ENCODE measurements around the gene TMEM89. TPM values are rescaled to one million over a fixed set of nuclear protein-coding genes. Genes with fewer than 3 reads are reported as not detected.

Gene TMEM89
- total and polyA plus RNA-seq, 2 of the 13 experiments (the other 11 are each of a cell fraction or from before 2014, with no cell fraction given) = 0.31 to 0.59 TPM

- no peak for TF ChIP-seq MAFK (conservative IDR thresholded peaks at IDR 0.05 in 1 of 2, IDR thresholded peaks at IDR 0.05 in 1 of 2; ENCODE audit: low read length in 2 of 2)
- TF ChIP-seq HNRNPLL (IDR thresholded peaks at IDR 0.05; ENCODE audit: low read depth, low read length, poor library complexity, severe bottlenecking) = peak; percentile 81
- peak; percentile 100 for TF ChIP-seq ZNF607 (CRISPR knock-in tag; IDR thresholded peaks at IDR 0.05; ENCODE audit: borderline replicate concordance)
- no peak for TF ChIP-seq DPF2 (CRISPR knock-in tag; IDR thresholded peaks at IDR 0.05; ENCODE audit: borderline replicate concordance, low read depth)
- TF ChIP-seq ZBTB49 (CRISPR knock-in tag; IDR thresholded peaks at IDR 0.05; ENCODE audit: borderline replicate concordance) = peak; percentile 100
- peak; percentile 100 for TF ChIP-seq ZNF792 (CRISPR knock-in tag; IDR thresholded peaks at IDR 0.05)
- TF ChIP-seq ZNF704 (CRISPR knock-in tag; IDR thresholded peaks at IDR 0.05; ENCODE audit: borderline replicate concordance) = peak; percentile 100
- peak; percentile 94 for TF ChIP-seq ZNF121 (CRISPR knock-in tag; IDR thresholded peaks at IDR 0.05)
- TF ChIP-seq ZNF674 (CRISPR knock-in tag; IDR thresholded peaks at IDR 0.05; ENCODE audit: low read depth) = peak; percentile 100
- peak; percentile 93 for TF ChIP-seq SRSF1 (optimal IDR thresholded peaks at IDR 0.05; ENCODE audit: low read depth, low read length)
- TF ChIP-seq GATAD1 (CRISPR knock-in tag; IDR thresholded peaks at IDR 0.05) = peak; percentile 92
- peak; percentile 99 for TF ChIP-seq ZNF3 (CRISPR knock-in tag; IDR thresholded peaks at IDR 0.05)
- peak; percentile 100 for TF ChIP-seq ZNF414 (CRISPR knock-in tag; IDR thresholded peaks at IDR 0.05)
- peak; percentile 98 for TF ChIP-seq ZNF281 (CRISPR knock-in tag; IDR thresholded peaks at IDR 0.05; ENCODE audit: borderline replicate concordance)
- peak; percentile 90 to 98 for TF ChIP-seq HMGXB4 (CRISPR knock-in tag; IDR thresholded peaks at IDR 0.05; ENCODE audit: borderline replicate concordance in 1 of 2, low read depth in 1 of 2)
- TF ChIP-seq GATAD2A (CRISPR knock-in tag; IDR thresholded peaks at IDR 0.05) = peak; percentile 97
- TF ChIP-seq ZNF24 (IDR thresholded peaks at IDR 0.05) = no peak
Observed at GRCh38 chr3:48661501-48662144, 40.1 kb upstream of the TMEM89 start (continued).
